ENCODE data around the gene SFRP5.

Gene SFRP5

DNA sequence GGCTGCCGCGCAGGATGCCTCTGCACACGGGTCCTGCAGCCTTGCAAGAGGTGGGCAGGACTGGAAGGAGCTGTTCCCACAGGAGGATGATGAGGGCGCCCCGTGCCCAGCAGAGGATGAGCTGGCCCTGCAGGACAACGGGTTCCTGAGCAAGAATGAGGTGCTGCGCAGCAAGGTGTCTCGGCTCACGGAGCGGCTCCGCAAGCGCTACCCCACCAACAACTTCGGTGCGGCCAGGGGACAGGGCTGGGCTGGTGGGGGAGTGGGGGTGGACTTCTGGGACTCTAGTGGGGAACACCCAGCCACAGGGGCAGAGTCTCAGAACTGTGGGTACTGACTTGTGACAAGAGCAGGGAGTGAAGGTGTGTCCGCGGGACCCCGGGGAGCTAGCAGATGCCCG is 18.8 kb downstream of the SFRP5 start:
- H3K27me3 ChIP-seq (ENCODE audit: insufficient read depth, low read length): no peaks in the 10 kb centered on the region
- no peak overlapping the region for H3K27ac ChIP-seq (ENCODE audit: low read depth, low read length, poor library complexity, severe bottlenecking)
- H3K36me3 ChIP-seq (ENCODE audit: insufficient read depth, low read length): peaks cover 41% of the 10 kb centered on the region
- H3K4me1 ChIP-seq (ENCODE audit: insufficient read depth, low read length, severe bottlenecking): no peaks in the 10 kb centered on the region
- no peak overlapping the region for H3K4me2 ChIP-seq (ENCODE audit: low read length)
- H4K20me1 ChIP-seq (ENCODE audit: insufficient read depth, low read length): no peaks in the 10 kb centered on the region
- no peaks in the 10 kb centered on the region for H3K79me2 ChIP-seq (ENCODE audit: insufficient read depth, low read length)
- no peaks in the 10 kb centered on the region for H3K9me2 ChIP-seq (ENCODE audit: low read depth, low read length)
- H3F3A ChIP-seq (ENCODE audit: insufficient read depth, low read length): no peaks in the 10 kb centered on the region
- no peaks in the 10 kb centered on the region for H3K9me3 ChIP-seq (ENCODE audit: low read length)
- TF ChIP-seq, protein P1, sequence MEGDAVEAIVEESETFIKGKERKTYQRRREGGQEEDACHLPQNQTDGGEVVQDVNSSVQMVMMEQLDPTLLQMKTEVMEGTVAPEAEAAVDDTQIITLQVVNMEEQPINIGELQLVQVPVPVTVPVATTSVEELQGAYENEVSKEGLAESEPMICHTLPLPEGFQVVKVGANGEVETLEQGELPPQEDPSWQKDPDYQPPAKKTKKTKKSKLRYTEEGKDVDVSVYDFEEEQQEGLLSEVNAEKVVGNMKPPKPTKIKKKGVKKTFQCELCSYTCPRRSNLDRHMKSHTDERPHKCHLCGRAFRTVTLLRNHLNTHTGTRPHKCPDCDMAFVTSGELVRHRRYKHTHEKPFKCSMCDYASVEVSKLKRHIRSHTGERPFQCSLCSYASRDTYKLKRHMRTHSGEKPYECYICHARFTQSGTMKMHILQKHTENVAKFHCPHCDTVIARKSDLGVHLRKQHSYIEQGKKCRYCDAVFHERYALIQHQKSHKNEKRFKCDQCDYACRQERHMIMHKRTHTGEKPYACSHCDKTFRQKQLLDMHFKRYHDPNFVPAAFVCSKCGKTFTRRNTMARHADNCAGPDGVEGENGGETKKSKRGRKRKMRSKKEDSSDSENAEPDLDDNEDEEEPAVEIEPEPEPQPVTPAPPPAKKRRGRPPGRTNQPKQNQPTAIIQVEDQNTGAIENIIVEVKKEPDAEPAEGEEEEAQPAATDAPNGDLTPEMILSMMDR (IDR thresholded peaks at IDR 0.05; ENCODE audit: low read length): no peak
- TF ChIP-seq EZH2 (IDR thresholded peaks at IDR 0.05; ENCODE audit: borderline replicate concordance, low read length): no peak
- H3K9ac ChIP-seq (ENCODE audit: low read length): no peak overlapping the region
- H2AFZ ChIP-seq (ENCODE audit: low read length): no peak overlapping the region
- no peak overlapping the region for H3K4me3 ChIP-seq (ENCODE audit: low read depth, low read length, poor library complexity, severe bottlenecking)

DNA sequence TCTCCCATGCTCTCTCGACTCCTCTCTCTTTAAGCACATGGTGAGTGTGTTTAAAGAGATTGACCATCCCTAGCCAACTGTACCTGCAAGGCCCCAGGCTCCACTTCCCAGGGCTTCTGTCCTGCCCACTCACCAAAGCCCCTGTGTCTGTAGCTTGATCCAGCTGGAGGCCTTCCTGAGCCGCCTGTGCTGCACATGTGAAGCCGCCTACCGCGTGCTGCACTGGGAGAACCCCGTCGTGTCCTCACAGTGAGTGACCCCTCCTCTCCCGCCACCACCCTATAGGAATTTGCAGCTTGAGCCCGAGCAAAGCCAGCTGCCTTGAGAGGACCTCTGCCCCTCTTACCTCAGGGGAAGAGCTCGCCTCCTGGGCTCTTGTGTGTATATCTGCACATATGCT is 23.7 kb downstream of the SFRP5 start:
- Histone ChIP-seq H3F3A (ENCODE audit: insufficient read depth, low read length) (no peaks in the 10 kb centered on the region), H3K27ac (ENCODE audit: low read depth, low read length, poor library complexity, severe bottlenecking) (no peak overlapping the region), H2AFZ (ENCODE audit: low read length) (no peak overlapping the region), H3K4me1 (ENCODE audit: insufficient read depth, low read length, severe bottlenecking) (no peaks in the 10 kb centered on the region), H3K9me2 (ENCODE audit: low read depth, low read length) (no peaks in the 10 kb centered on the region), H3K27me3 (ENCODE audit: insufficient read depth, low read length) (no peaks in the 10 kb centered on the region), H3K36me3 (ENCODE audit: insufficient read depth, low read length) (peaks cover 38% of the 10 kb centered on the region), H4K20me1 (ENCODE audit: insufficient read depth, low read length) (no peaks in the 10 kb centered on the region), H3K79me2 (ENCODE audit: insufficient read depth, low read length) (no peaks in the 10 kb centered on the region), H3K4me3 (ENCODE audit: low read depth, low read length, poor library complexity, severe bottlenecking) (no peak overlapping the region), H3K9me3 (ENCODE audit: low read length) (no peaks in the 10 kb centered on the region), H3K4me2 (ENCODE audit: low read length) (no peak overlapping the region), H3K9ac (ENCODE audit: low read length) (no peak overlapping the region)
- TF ChIP-seq, protein P1 (IDR thresholded peaks at IDR 0.05; ENCODE audit: low read length): no peak
- no peak for TF ChIP-seq EZH2 (IDR thresholded peaks at IDR 0.05; ENCODE audit: borderline replicate concordance, low read length)

DNA sequence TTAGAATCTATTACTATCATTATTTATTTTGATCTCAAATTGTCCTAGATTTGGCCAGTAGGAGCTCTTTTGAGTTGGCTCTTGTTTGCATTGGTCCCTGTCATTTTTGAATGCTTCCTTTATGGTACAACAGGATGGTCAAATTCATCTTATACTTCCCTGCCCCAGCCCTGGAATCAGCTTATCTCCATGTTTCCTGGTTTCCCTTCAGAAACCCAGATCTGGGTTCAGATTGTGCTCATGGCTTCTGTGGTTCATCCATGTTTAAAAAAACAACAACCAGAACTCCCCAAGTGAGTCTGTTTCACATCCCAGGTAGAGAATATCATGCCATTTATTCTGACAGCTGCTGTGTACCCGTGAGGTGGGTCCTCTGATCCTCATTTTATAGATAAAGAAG is 24.2 kb downstream of the SFRP5 start:
- H3K4me1 ChIP-seq (ENCODE audit: insufficient read depth, low read length, severe bottlenecking): no peaks in the 10 kb centered on the region
- H3K36me3 ChIP-seq (ENCODE audit: insufficient read depth, low read length): peaks cover 40% of the 10 kb centered on the region
- no peaks in the 10 kb centered on the region for H3K9me2 ChIP-seq (ENCODE audit: low read depth, low read length)
- no peaks in the 10 kb centered on the region for H3K27me3 ChIP-seq (ENCODE audit: insufficient read depth, low read length)
- H3K9me3 ChIP-seq (ENCODE audit: low read length): no peaks in the 10 kb centered on the region
- no peaks in the 10 kb centered on the region for H4K20me1 ChIP-seq (ENCODE audit: insufficient read depth, low read length)
- H3K9ac ChIP-seq (ENCODE audit: low read length): no peak overlapping the region
- no peaks in the 10 kb centered on the region for H3F3A ChIP-seq (ENCODE audit: insufficient read depth, low read length)
- no peak overlapping the region for H3K4me3 ChIP-seq (ENCODE audit: low read depth, low read length, poor library complexity, severe bottlenecking)
- no peaks in the 10 kb centered on the region for H3K79me2 ChIP-seq (ENCODE audit: insufficient read depth, low read length)
- H2AFZ ChIP-seq (ENCODE audit: low read length): no peak overlapping the region
- no peak overlapping the region for H3K27ac ChIP-seq (ENCODE audit: low read depth, low read length, poor library complexity, severe bottlenecking)
- no peak overlapping the region for H3K4me2 ChIP-seq (ENCODE audit: low read length)
- TF ChIP-seq, protein P1 (IDR thresholded peaks at IDR 0.05; ENCODE audit: low read length): no peak
- TF ChIP-seq EZH2 (IDR thresholded peaks at IDR 0.05; ENCODE audit: borderline replicate concordance, low read length): no peak
